PC-3 (cell line): ENCODE data around the gene GFPT2. TPM values are rescaled to one million over a fixed set of nuclear protein-coding genes. Genes with fewer than 3 reads are reported as not detected.

Source experiments
- ATAC-seq: fragments of 200-7000 bp; cut with Tn5 transposase; 2 replicates; pipeline ENCODE4 v1.9.1; 2020; ENCODE audit warnings: mild to moderate bottlenecking, moderate library complexity
- BruUV-seq: library from RNA; stranded (reverse); fragments of 400-500 nt; replicated peaks from 2 replicates; lab custom pipeline; 2021; lab: Mats Ljungman, UMichigan
- CTCF ChIA-PET: fragments of 300-600 bp; sonication (Branson Sonifier 250); formaldehyde crosslinking; loops from one replicate; lab custom pipeline; 2022; ENCODE audit warnings: antibody characterized with exemption; lab: Charles Lee
- POLR2A ChIA-PET: fragments of 300-600 bp; sonication (Branson Sonifier 250); formaldehyde crosslinking; loops from one replicate; lab custom pipeline; 2022; ENCODE audit warnings: antibody characterized with exemption; ENCODE audit not compliant: unreplicated experiment; lab: Charles Lee
- DNase-seq: peaks from one replicate; pipeline ENCODE4 v3.0.0-alpha.2; 2015
- H2AFZ ChIP-seq: fragments of 300-600 bp; sonication (generic); 2 replicates; pipeline ENCODE4 v1.6.0; 2016; ENCODE audit warnings: antibody characterized with exemption, low read length
- H3F3A ChIP-seq: fragments of 300-600 bp; sonication (generic); one replicate; pipeline ENCODE4 v1.6.0; 2017; ENCODE audit warnings: antibody characterized with exemption, low read length, control low read depth, mild to moderate bottlenecking; ENCODE audit not compliant: unreplicated experiment
- H3K27ac ChIP-seq: fragments of 300-600 bp; sonication (generic); 2 replicates; pipeline ENCODE4 v1.5.1; 2016; ENCODE audit warnings: mild to moderate bottlenecking, low read length
- H3K27me3 ChIP-seq: fragments of 300-600 bp; sonication (generic); 2 replicates; pipeline ENCODE4 v1.6.1; 2016; ENCODE audit warnings: low read length, mixed read lengths
- H3K36me3 ChIP-seq: fragments of 300-600 bp; sonication (generic); 2 replicates; pipeline ENCODE4 v1.6.1; 2016; ENCODE audit warnings: low read depth, mixed run types, low read length, mixed read lengths
- H3K4me1 ChIP-seq: fragments of 300-600 bp; sonication (generic); 2 replicates; pipeline ENCODE4 v1.5.1; 2016; ENCODE audit warnings: low read length; ENCODE audit not compliant: insufficient read depth
- H3K4me2 ChIP-seq: fragments of 300-600 bp; sonication (generic); 2 replicates; pipeline ENCODE4 v1.6.0; 2016; ENCODE audit warnings: low read length
- H3K4me3 ChIP-seq: fragments of 300-600 bp; sonication (generic); 2 replicates; pipeline ENCODE4 v1.5.1; 2016; ENCODE audit warnings: mild to moderate bottlenecking, low read length, mixed read lengths
- H3K79me2 ChIP-seq: fragments of 300-600 bp; sonication (generic); 2 replicates; pipeline ENCODE4 v1.6.1; 2017; ENCODE audit warnings: low read length, mixed read lengths
- H3K9ac ChIP-seq: fragments of 300-600 bp; sonication (generic); 2 replicates; pipeline ENCODE4 v1.6.0; 2016; ENCODE audit warnings: mild to moderate bottlenecking, low read length
- H3K9me2 ChIP-seq: fragments of 300-600 bp; sonication (generic); replicated peaks from 2 replicates; pipeline ENCODE4 v1.6.1; 2016; ENCODE audit warnings: mixed run types, low read length, mixed read lengths
- H3K9me3 ChIP-seq: fragments of 300-600 bp; sonication (generic); 2 replicates; pipeline ENCODE4 v1.6.1; 2016; ENCODE audit warnings: low read length, mixed read lengths
- H4K20me1 ChIP-seq: fragments of 300-600 bp; sonication (generic); 2 replicates; pipeline ENCODE4 v1.6.1; 2016; ENCODE audit warnings: low read length, mixed read lengths
- CTCF ChIP-seq: fragments of 300-600 bp; sonication (generic); conservative IDR thresholded peaks from 2 replicates; pipeline ENCODE4 v1.5.1; 2017; ENCODE audit warnings: antibody characterized with exemption, low read depth, mild to moderate bottlenecking, low read length
- EZH2 ChIP-seq: fragments of 300-600 bp; sonication (generic); IDR thresholded peaks from one replicate; pipeline ENCODE4 v1.6.1; 2017; ENCODE audit warnings: antibody characterized with exemption, mild to moderate bottlenecking, low read length; ENCODE audit not compliant: unreplicated experiment
- EZH2phosphoT487 ChIP-seq: fragments of 300-600 bp; sonication (generic); IDR thresholded peaks from 2 replicates; pipeline ENCODE4 v1.6.1; 2018; ENCODE audit warnings: mild to moderate bottlenecking, antibody characterized with exemption, low read length, borderline replicate concordance
- intact Hi-C: fragments of 100-400 bp; cut with micrococcal nuclease; formaldehyde crosslinking; loops from 2 replicates; pipeline ENCODE4 v1.9.0; 2023
- total RNA-seq: library from RNA; depleted of rRNA; stranded (reverse); fragments of >200 nt; gene quantifications from 2 replicates; pipeline ENCODE4 v1.2.3, GENCODE V29; 2014

GFPT2 gene
- total RNA-seq, 1 experiment from 2014 or later = 2.2 TPM

- Histone ChIP-seq H3F3A (no peaks in the 10 kb centered on the region), H3K9ac (no peak overlapping the region), H4K20me1 (no peaks in the 10 kb centered on the region), H3K9me3 (no peaks in the 10 kb centered on the region), H3K4me3 (no peak overlapping the region), H3K27ac (no peak overlapping the region), H3K27me3 (no peaks in the 10 kb centered on the region), H3K9me2 (no peaks in the 10 kb centered on the region), H3K36me3 (peaks cover 39% of the 10 kb centered on the region), H3K79me2 (peaks cover 38% of the 10 kb centered on the region), H3K4me1 (peaks cover 11% of the 10 kb centered on the region), H2AFZ (no peak overlapping the region), H3K4me2 (no peak overlapping the region)
- CTCF ChIA-PET = no interaction called here
- no peak for ATAC-seq
- POLR2A ChIA-PET = interaction anchor here (0.6 kb wide), 1 partner anchor 77 kb away, joined by 3 read pairs; no protein-coding TSS in a partner anchor
- no peak for TF ChIP-seq CTCF
- no peak for TF ChIP-seq EZH2
- no peak for TF ChIP-seq EZH2phosphoT487
- no peak for DNase-seq
- BruUV-seq = no TSS peak
- intact Hi-C loops = no loop called here
Observed at GRCh38 chr5:180281706-180282105, 71.4 kb downstream of the GFPT2 start.

GRCh38 chr5:180274695-180275094 is 78.4 kb downstream of the GFPT2 start:
- Histone ChIP-seq H3K4me2 (no peak overlapping the region), H3K79me2 (no peaks in the 10 kb centered on the region), H3K9ac (no peak overlapping the region), H2AFZ (no peak overlapping the region), H3K9me3 (no peaks in the 10 kb centered on the region), H3K27me3 (no peaks in the 10 kb centered on the region), H3F3A (no peaks in the 10 kb centered on the region), H3K36me3 (peaks cover 52% of the 10 kb centered on the region), H3K27ac (no peak overlapping the region), H3K4me1 (no peaks in the 10 kb centered on the region), H4K20me1 (no peaks in the 10 kb centered on the region), H3K4me3 (no peak overlapping the region), H3K9me2 (no peaks in the 10 kb centered on the region)
- intact Hi-C loops = no loop called here
- DNase-seq = no peak
- CTCF ChIA-PET = no interaction called here
- no peak for ATAC-seq
- POLR2A ChIA-PET = no interaction called here
- no peak for TF ChIP-seq EZH2
- TF ChIP-seq EZH2phosphoT487 = no peak
- no peak for TF ChIP-seq CTCF
- BruUV-seq = no TSS peak

GRCh38 chr5:180271221-180271620 is 81.9 kb downstream of the GFPT2 start:
- ATAC-seq = no peak
- Histone ChIP-seq H3K9me3 (no peaks in the 10 kb centered on the region), H3K36me3 (peaks cover 54% of the 10 kb centered on the region), H3K9ac (no peak overlapping the region), H3K79me2 (no peaks in the 10 kb centered on the region), H3K4me2 (no peak overlapping the region), H3F3A (no peaks in the 10 kb centered on the region), H3K4me3 (no peak overlapping the region), H3K27ac (no peak overlapping the region), H3K9me2 (no peaks in the 10 kb centered on the region), H2AFZ (no peak overlapping the region), H3K4me1 (no peaks in the 10 kb centered on the region), H4K20me1 (no peaks in the 10 kb centered on the region), H3K27me3 (no peaks in the 10 kb centered on the region)
- ChIA-PET POLR2A (no interaction called here), CTCF (no interaction called here)
- DNase-seq = no peak
- TF ChIP-seq CTCF = no peak
- TF ChIP-seq EZH2 = no peak
- no peak for TF ChIP-seq EZH2phosphoT487
- intact Hi-C loops = no loop called here
- BruUV-seq = no TSS peak
